ENCODE data around the gene METRN.
A peak's percentile ranks its signal among the peaks of the same experiment; 100 is the strongest.

METRN gene

DNA sequence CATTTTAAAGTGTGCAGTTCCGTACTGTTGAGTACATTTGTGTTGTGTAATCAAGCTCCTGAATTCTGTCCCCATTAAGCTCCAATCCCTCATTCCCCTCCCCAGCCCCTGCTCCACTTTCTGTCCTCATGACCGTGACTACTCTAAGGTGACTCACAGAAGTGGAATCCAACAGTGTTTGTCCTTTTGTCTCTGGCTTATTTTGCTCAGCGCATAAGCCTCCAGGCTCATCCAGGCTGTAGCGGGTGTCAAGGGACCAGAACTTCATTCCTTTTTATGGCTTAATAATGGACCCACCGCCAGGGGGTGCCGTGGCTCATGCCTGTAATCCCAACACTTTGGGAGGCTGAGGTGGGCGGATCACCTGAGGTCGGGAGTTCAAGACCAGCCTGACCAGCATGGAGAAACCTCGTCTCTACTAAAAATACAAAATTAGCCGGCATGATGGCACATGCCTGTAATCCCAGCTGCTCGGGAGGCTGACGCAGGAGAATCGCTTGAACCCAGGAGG, 2.1 kb upstream of the METRN start (continued):
- peak; percentile 97 for TF ChIP-seq ZNF2 (tag by site-specific recombination; IDR thresholded peaks at IDR 0.05)
- peak; percentile 84 for TF ChIP-seq SP7 (tag by site-specific recombination; IDR thresholded peaks at IDR 0.05)
- TF ChIP-seq ZNF394 (tag by site-specific recombination; IDR thresholded peaks at IDR 0.05; ENCODE audit: borderline replicate concordance) = peak; percentile 78; the same call in 1 of the 2 replicates
- peak; percentile 29; the same call in 1 of the 2 replicates for TF ChIP-seq OSR2 (tag by site-specific recombination; IDR thresholded peaks at IDR 0.05)
- TF ChIP-seq ZNF501 (tag by site-specific recombination; IDR thresholded peaks at IDR 0.05) = peak; percentile 47; the same call in 1 of the 2 replicates
- peak; percentile 91 for TF ChIP-seq ZNF366 (tag by site-specific recombination; conservative IDR thresholded peaks at IDR 0.05)
- TF ChIP-seq INSM2 (tag by site-specific recombination; IDR thresholded peaks at IDR 0.05) = peak; percentile 50; the same call in 1 of the 2 replicates
- TF ChIP-seq ZBTB17 (tag by site-specific recombination; IDR thresholded peaks at IDR 0.05) = peak; percentile 84
- TF ChIP-seq, protein P1, sequence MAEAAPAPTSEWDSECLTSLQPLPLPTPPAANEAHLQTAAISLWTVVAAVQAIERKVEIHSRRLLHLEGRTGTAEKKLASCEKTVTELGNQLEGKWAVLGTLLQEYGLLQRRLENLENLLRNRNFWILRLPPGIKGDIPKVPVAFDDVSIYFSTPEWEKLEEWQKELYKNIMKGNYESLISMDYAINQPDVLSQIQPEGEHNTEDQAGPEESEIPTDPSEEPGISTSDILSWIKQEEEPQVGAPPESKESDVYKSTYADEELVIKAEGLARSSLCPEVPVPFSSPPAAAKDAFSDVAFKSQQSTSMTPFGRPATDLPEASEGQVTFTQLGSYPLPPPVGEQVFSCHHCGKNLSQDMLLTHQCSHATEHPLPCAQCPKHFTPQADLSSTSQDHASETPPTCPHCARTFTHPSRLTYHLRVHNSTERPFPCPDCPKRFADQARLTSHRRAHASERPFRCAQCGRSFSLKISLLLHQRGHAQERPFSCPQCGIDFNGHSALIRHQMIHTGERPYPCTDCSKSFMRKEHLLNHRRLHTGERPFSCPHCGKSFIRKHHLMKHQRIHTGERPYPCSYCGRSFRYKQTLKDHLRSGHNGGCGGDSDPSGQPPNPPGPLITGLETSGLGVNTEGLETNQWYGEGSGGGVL (tag by site-specific recombination; IDR thresholded peaks at IDR 0.05) = peak; percentile 50
- TF ChIP-seq ZBTB8A (tag by site-specific recombination; IDR thresholded peaks at IDR 0.05) = peak; percentile 87
- TF ChIP-seq, protein P2, sequence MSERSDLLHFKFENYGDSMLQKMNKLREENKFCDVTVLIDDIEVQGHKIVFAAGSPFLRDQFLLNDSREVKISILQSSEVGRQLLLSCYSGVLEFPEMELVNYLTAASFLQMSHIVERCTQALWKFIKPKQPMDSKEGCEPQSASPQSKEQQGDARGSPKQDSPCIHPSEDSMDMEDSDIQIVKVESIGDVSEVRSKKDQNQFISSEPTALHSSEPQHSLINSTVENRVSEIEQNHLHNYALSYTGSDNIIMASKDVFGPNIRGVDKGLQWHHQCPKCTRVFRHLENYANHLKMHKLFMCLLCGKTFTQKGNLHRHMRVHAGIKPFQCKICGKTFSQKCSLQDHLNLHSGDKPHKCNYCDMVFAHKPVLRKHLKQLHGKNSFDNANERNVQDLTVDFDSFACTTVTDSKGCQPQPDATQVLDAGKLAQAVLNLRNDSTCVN (tag by site-specific recombination; optimal IDR thresholded peaks at IDR 0.05) = peak; percentile 28
- TF ChIP-seq ZNF660 (tag by site-specific recombination; IDR thresholded peaks at IDR 0.05) = peak; percentile 89
- TF ChIP-seq, protein P3, sequence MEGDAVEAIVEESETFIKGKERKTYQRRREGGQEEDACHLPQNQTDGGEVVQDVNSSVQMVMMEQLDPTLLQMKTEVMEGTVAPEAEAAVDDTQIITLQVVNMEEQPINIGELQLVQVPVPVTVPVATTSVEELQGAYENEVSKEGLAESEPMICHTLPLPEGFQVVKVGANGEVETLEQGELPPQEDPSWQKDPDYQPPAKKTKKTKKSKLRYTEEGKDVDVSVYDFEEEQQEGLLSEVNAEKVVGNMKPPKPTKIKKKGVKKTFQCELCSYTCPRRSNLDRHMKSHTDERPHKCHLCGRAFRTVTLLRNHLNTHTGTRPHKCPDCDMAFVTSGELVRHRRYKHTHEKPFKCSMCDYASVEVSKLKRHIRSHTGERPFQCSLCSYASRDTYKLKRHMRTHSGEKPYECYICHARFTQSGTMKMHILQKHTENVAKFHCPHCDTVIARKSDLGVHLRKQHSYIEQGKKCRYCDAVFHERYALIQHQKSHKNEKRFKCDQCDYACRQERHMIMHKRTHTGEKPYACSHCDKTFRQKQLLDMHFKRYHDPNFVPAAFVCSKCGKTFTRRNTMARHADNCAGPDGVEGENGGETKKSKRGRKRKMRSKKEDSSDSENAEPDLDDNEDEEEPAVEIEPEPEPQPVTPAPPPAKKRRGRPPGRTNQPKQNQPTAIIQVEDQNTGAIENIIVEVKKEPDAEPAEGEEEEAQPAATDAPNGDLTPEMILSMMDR (tag by site-specific recombination; IDR thresholded peaks at IDR 0.05) = peak; percentile 73
- TF ChIP-seq KLF9 (tag by site-specific recombination; IDR thresholded peaks at IDR 0.05; ENCODE audit: low read depth) = peak; percentile 86
- peak; percentile 86 for TF ChIP-seq EGR2 (tag by site-specific recombination; IDR thresholded peaks at IDR 0.05; ENCODE audit: low read depth)
- TF ChIP-seq, protein P4, sequence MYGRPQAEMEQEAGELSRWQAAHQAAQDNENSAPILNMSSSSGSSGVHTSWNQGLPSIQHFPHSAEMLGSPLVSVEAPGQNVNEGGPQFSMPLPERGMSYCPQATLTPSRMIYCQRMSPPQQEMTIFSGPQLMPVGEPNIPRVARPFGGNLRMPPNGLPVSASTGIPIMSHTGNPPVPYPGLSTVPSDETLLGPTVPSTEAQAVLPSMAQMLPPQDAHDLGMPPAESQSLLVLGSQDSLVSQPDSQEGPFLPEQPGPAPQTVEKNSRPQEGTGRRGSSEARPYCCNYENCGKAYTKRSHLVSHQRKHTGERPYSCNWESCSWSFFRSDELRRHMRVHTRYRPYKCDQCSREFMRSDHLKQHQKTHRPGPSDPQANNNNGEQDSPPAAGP (tag by site-specific recombination; IDR thresholded peaks at IDR 0.05) = peak; percentile 78; the same call in 1 of the 2 replicates
- TF ChIP-seq KLF8 (tag by site-specific recombination; IDR thresholded peaks at IDR 0.05) = peak; percentile 81
- TF ChIP-seq ZFHX2 (tag by site-specific recombination; conservative IDR thresholded peaks at IDR 0.05) = peak; percentile 92
- TF ChIP-seq ZEB2 (tag by site-specific recombination; IDR thresholded peaks at IDR 0.05) = peak; percentile 73; the same call in 1 of the 2 replicates
- TF ChIP-seq BCL11B (tag by site-specific recombination; IDR thresholded peaks at IDR 0.05; ENCODE audit: low read depth) = 0 out of 2 replicates have a peak, but pooled peaks have one; percentile 78
- TF ChIP-seq KLF1 (tag by site-specific recombination; IDR thresholded peaks at IDR 0.05) = peak; percentile 67; the same call in 1 of the 2 replicates
- peak; percentile 55; the same call in 1 of the 2 replicates for TF ChIP-seq ZSCAN5A (tag by site-specific recombination; IDR thresholded peaks at IDR 0.05)
- TF ChIP-seq ZBTB1 (tag by site-specific recombination; IDR thresholded peaks at IDR 0.05) = 0 out of 2 replicates have a peak, but pooled peaks have one; percentile 10
- peak; percentile 83 for TF ChIP-seq PATZ1 (tag by site-specific recombination; IDR thresholded peaks at IDR 0.05)
- peak; percentile 49; the same call in 1 of the 2 replicates for TF ChIP-seq ZNF146 (tag by site-specific recombination; IDR thresholded peaks at IDR 0.05)
- TF ChIP-seq ZFP69B (tag by site-specific recombination; IDR thresholded peaks at IDR 0.05) = peak; percentile 71
- 0 out of 2 replicates have a peak, but pooled peaks have one; percentile 19 for TF ChIP-seq ZBTB21 (tag by site-specific recombination; IDR thresholded peaks at IDR 0.05)

Data from HEK293 (cell line).